Measurements from ENCODE around the gene KLHL33.

- TF ChIP-seq, protein P1, sequence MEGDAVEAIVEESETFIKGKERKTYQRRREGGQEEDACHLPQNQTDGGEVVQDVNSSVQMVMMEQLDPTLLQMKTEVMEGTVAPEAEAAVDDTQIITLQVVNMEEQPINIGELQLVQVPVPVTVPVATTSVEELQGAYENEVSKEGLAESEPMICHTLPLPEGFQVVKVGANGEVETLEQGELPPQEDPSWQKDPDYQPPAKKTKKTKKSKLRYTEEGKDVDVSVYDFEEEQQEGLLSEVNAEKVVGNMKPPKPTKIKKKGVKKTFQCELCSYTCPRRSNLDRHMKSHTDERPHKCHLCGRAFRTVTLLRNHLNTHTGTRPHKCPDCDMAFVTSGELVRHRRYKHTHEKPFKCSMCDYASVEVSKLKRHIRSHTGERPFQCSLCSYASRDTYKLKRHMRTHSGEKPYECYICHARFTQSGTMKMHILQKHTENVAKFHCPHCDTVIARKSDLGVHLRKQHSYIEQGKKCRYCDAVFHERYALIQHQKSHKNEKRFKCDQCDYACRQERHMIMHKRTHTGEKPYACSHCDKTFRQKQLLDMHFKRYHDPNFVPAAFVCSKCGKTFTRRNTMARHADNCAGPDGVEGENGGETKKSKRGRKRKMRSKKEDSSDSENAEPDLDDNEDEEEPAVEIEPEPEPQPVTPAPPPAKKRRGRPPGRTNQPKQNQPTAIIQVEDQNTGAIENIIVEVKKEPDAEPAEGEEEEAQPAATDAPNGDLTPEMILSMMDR (IDR thresholded peaks at IDR 0.05): no peak
- TF ChIP-seq EP300 (IDR thresholded peaks at IDR 0.05) (no peak), POLR2A (IDR thresholded peaks at IDR 0.05) (no peak)
Measured at GRCh38 chr14:20412411-20412810, 23.6 kb downstream of the KLHL33 start.

Measured in stomach (tissue), 4 donors.